GM18526 (cell line): Measurements from ENCODE around the gene BLTP3A.

Experiments used
- POLR2A ChIP-seq: IDR thresholded peaks from 3 replicates; pipeline ENCODE4 v1.6.1; 2011; ENCODE audit not compliant: insufficient read length; ENCODE audit errors: extremely low read depth

The BLTP3A gene

GRCh38 chr6:34819571-34820480 is 27.9 kb downstream of the BLTP3A start:
- no peak for TF ChIP-seq POLR2A

DNA sequence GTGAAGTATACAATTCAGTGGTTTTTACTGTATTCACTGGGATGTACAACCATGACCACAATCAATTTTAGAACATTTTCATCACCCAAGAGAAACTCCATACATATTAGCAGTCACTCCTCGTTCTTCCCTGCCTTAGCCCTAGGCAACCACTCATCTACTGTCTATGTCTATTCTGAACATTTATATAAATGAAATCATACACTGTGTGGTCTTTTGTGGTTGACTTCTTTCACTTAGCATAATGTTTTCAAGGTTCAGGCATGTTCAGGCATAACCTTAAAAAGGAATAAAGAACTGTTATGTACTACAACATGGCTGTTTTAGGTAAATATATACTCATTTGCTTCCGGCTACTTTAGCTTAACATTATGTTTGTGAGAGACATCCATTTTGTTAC is 37.3 kb downstream of the BLTP3A start:
- TF ChIP-seq POLR2A, result no peak

GRCh38 chr6:34832942-34833341 is 41.1 kb downstream of the BLTP3A start:
- no peak for TF ChIP-seq POLR2A

GRCh38 chr6:34834789-34835518 is 43.1 kb downstream of the BLTP3A start:
- TF ChIP-seq POLR2A, result no peak

DNA sequence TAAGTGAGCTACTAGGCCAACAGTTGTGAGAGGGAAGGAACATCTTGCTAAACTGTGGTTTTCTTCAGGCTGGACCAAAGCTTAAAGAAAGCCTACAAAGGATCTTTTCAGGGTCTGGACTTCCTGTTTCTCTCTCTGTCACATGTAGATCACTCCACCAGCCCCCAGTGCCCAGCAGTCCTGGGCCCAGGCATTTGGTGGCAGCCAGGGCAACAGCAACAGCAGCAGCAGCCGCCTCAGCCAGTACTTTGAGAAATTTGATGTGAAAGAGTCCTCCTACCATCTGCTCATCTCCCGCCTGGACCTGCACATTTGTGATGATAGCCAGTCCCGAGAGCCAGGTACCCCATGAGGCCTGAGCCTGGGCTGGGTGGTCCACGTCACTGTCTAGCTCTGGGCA is 44.1 kb downstream of the BLTP3A start:
- TF ChIP-seq POLR2A, result no peak

- TF ChIP-seq POLR2A, result no peak
These were observed 44.6 kb downstream of the BLTP3A start for GRCh38 chr6:34836451-34836850.

GRCh38 chr6:34837528-34837927 is 45.6 kb downstream of the BLTP3A start:
- no peak for TF ChIP-seq POLR2A

DNA sequence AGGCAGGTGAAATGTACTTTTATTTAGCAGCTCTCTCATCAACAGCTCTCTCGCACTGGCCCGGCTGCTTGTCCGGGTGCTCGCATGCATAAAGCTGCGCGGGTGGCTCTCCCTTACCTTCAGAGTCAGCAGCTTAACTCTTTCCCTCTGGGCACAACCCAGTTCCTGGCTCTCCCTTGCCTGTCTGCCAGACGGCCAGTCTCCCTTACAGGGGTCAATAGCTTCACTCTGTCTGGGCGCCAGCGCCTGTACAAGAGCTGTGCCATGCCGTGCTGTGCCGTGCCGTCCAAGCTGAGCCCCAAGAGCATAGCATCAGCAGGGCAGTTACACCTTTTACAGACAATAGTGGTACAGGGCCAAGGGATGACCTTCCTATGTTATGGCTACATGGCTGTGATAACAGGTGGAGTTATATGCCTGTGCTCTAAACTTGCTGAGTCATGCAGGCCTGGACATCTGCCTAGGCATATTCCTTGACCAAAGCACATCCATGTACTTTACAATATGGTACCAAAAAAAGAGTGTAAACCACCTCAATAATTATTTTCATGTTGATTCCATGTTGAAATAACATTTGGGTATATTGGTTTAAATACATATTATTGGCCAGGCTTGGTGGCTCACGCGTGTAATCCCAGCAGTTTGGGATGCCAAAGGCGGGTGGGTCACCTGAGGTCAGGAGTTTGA is 47.9 kb downstream of the BLTP3A start:
- no peak for TF ChIP-seq POLR2A
